Measurements from ENCODE around the gene TNS4.

Gene TNS4

GRCh38 chr17:40540448-40540847, 39.0 kb upstream of the TNS4 start:
- no peak for FAIRE-seq
- no peak for TF ChIP-seq POLR2A (IDR thresholded peaks at IDR 0.05; ENCODE audit: low read depth, low read length)

GRCh38 chr17:40539711-40540411, 38.4 kb upstream of the TNS4 start:
- no peak for TF ChIP-seq POLR2A (IDR thresholded peaks at IDR 0.05; ENCODE audit: low read depth, low read length)
- no peak for FAIRE-seq
- DNase-seq (ENCODE audit: insufficient read length, low spot score), result no peak

More at GRCh38 chr17:40540448-40540847, 39.0 kb upstream of the TNS4 start:
- DNase-seq (ENCODE audit: insufficient read length, low spot score), result no peak

- no peak for TF ChIP-seq POLR2A (IDR thresholded peaks at IDR 0.05; ENCODE audit: low read depth, low read length)
- FAIRE-seq (no peak), DNase-seq (ENCODE audit: insufficient read length, low spot score) (no peak)
These were observed 37.7 kb upstream of the TNS4 start for GRCh38 chr17:40538936-40539705.

- FAIRE-seq (no peak), DNase-seq (ENCODE audit: insufficient read length, low spot score) (no peak)
- TF ChIP-seq POLR2A (IDR thresholded peaks at IDR 0.05; ENCODE audit: low read depth, low read length), result no peak
These were observed 36.9 kb upstream of the TNS4 start for GRCh38 chr17:40538019-40538935.

GRCh38 chr17:40536295-40537171, 35.1 kb upstream of the TNS4 start:
- FAIRE-seq (no peak), DNase-seq (ENCODE audit: insufficient read length, low spot score) (no peak)
- TF ChIP-seq POLR2A (IDR thresholded peaks at IDR 0.05; ENCODE audit: low read depth, low read length), result no peak

- DNase-seq (ENCODE audit: insufficient read length, low spot score), result no peak
- TF ChIP-seq POLR2A (IDR thresholded peaks at IDR 0.05; ENCODE audit: low read depth, low read length), result no peak
- no peak for FAIRE-seq
These were observed 34.5 kb upstream of the TNS4 start for GRCh38 chr17:40535924-40536294.

- FAIRE-seq, result no peak
- no peak for DNase-seq (ENCODE audit: insufficient read length, low spot score)
- TF ChIP-seq POLR2A (IDR thresholded peaks at IDR 0.05; ENCODE audit: low read depth, low read length), result no peak
These were observed 34.0 kb upstream of the TNS4 start for GRCh38 chr17:40535438-40535837.

- DNase-seq (ENCODE audit: insufficient read length, low spot score), result no peak
- TF ChIP-seq POLR2A (IDR thresholded peaks at IDR 0.05; ENCODE audit: low read depth, low read length), result no peak
- FAIRE-seq, result no peak
These were observed 33.2 kb upstream of the TNS4 start for GRCh38 chr17:40534371-40535189.

GRCh38 chr17:40533896-40534295, 32.5 kb upstream of the TNS4 start:
- FAIRE-seq, result no peak
- TF ChIP-seq POLR2A (IDR thresholded peaks at IDR 0.05; ENCODE audit: low read depth, low read length), result no peak
- no peak for DNase-seq (ENCODE audit: insufficient read length, low spot score)

- FAIRE-seq (no peak), DNase-seq (ENCODE audit: insufficient read length, low spot score) (no peak)
- TF ChIP-seq POLR2A (IDR thresholded peaks at IDR 0.05; ENCODE audit: low read depth, low read length), result no peak
These were observed 31.3 kb upstream of the TNS4 start for GRCh38 chr17:40532520-40533253.

GRCh38 chr17:40531051-40531991, 29.9 kb upstream of the TNS4 start:
- DNase-seq (ENCODE audit: insufficient read length, low spot score) (no peak), FAIRE-seq (no peak)
- no peak for TF ChIP-seq POLR2A (IDR thresholded peaks at IDR 0.05; ENCODE audit: low read depth, low read length)
